GM19023 (cell line): ENCODE results near the gene SV2C.
A peak's percentile ranks its signal among the peaks of the same experiment; 100 is the strongest.

Experiments used
- ATAC-seq: cut with Tn5 transposase; IDR thresholded peaks from one replicate; pipeline ENCODE4 v1.9.1; 2021; ENCODE audit warnings: mild to moderate bottlenecking, moderate library complexity; ENCODE audit not compliant: unreplicated experiment

The SV2C gene

GRCh38 chr5:76376148-76376865, 293.1 kb downstream of the SV2C start:
- ATAC-seq: no peak

GRCh38 chr5:76376866-76377230, 293.7 kb downstream of the SV2C start:
- ATAC-seq: no peak

- no peak for ATAC-seq
Measured at GRCh38 chr5:76378355-76378754, 295.2 kb downstream of the SV2C start.

GRCh38 chr5:76379316-76379715, 296.1 kb downstream of the SV2C start:
- no peak for ATAC-seq

- no peak for ATAC-seq
Measured at GRCh38 chr5:76379855-76380254, 296.7 kb downstream of the SV2C start.

GRCh38 chr5:76380346-76381066, 297.3 kb downstream of the SV2C start:
- no peak for ATAC-seq

GRCh38 chr5:76383126-76383832, 300.1 kb downstream of the SV2C start:
- no peak for ATAC-seq

- ATAC-seq: no peak
Measured at GRCh38 chr5:76384189-76384588, 301.0 kb downstream of the SV2C start.

GRCh38 chr5:76384705-76385104, 301.5 kb downstream of the SV2C start:
- no peak for ATAC-seq

- ATAC-seq: no peak
Measured at GRCh38 chr5:76385540-76385939, 302.4 kb downstream of the SV2C start.

- no peak for ATAC-seq
Measured at GRCh38 chr5:76386360-76386759, 303.2 kb downstream of the SV2C start.

GRCh38 chr5:76388236-76388635, 305.1 kb downstream of the SV2C start:
- ATAC-seq: no peak

GRCh38 chr5:76388791-76389512, 305.8 kb downstream of the SV2C start:
- ATAC-seq: no peak

GRCh38 chr5:76389513-76390154, 306.5 kb downstream of the SV2C start:
- no peak for ATAC-seq

GRCh38 chr5:76391014-76391413, 307.8 kb downstream of the SV2C start:
- ATAC-seq: no peak

- ATAC-seq: no peak
Measured at GRCh38 chr5:76393035-76393680, 310.0 kb downstream of the SV2C start.

- no peak for ATAC-seq
Measured at GRCh38 chr5:76397200-76397599, 314.0 kb downstream of the SV2C start.

GRCh38 chr5:76399268-76399667, 316.1 kb downstream of the SV2C start:
- ATAC-seq: no peak

GRCh38 chr5:76400466-76400865, 317.3 kb downstream of the SV2C start:
- ATAC-seq: no peak

GRCh38 chr5:76401801-76402250, 318.6 kb downstream of the SV2C start:
- ATAC-seq: peak; percentile 31
